Upper lobe of left lung (tissue), 6 donors: ENCODE data around the gene FURIN. TPM values are rescaled to one million over a fixed set of nuclear protein-coding genes. Genes with fewer than 3 reads are reported as not detected.

ENCODE experiments used
- ATAC-seq, 2 donors: fragments of 200-7000 bp; cut with Tn5 transposase; one replicate each; pipeline ENCODE4 v1.9.1; 2022; ENCODE audit warnings: mild to moderate bottlenecking in 2 of 2, moderate library complexity in 2 of 2; ENCODE audit not compliant: low FRiP score in 2 of 2
- DNase-seq, 2 donors: peaks; one replicate each; pipeline ENCODE4 v3.0.0-alpha.2; 2019 to 2020
- H3K27ac ChIP-seq, 4 donors: fragments of 200-600 bp; sonication (generic); one replicate each; pipeline ENCODE4 v1.5.1; 2016 to 2019
- H3K27me3 ChIP-seq, 4 donors: fragments of 200-600 bp; sonication (generic); one replicate each; pipeline ENCODE4 v1.5.1; 2017 to 2019
- H3K36me3 ChIP-seq, 4 donors: fragments of 200-600 bp; sonication (generic); one replicate each; pipeline ENCODE4 v1.5.1; 2016 to 2019
- H3K4me1 ChIP-seq, 4 donors: fragments of 200-600 bp; sonication (generic); one replicate each; pipeline ENCODE4 v1.5.1; 2018 to 2019
- H3K4me3 ChIP-seq, 4 donors: fragments of 200-600 bp; sonication (generic); one replicate each; pipeline ENCODE4 v1.5.1; 2017 to 2019; ENCODE audit warnings: mild to moderate bottlenecking in 2 of 4, moderate library complexity in 1 of 4
- H3K9me3 ChIP-seq, 4 donors: fragments of 200-600 bp; sonication (generic); one replicate each; pipeline ENCODE4 v1.5.1; 2018 to 2019
- CTCF ChIP-seq, 6 experiments: fragments of 450-650 bp in 4 of 6; fragments of 200-600 bp in 2 of 6; sonication (generic) in 2 of 6; IDR thresholded peaks; one replicate each; pipeline ENCODE4 v1.5.1; 2016 to 2019; ENCODE audit warnings: antibody characterized with exemption in 6 of 6
- EP300 ChIP-seq, 4 donors: sonication (generic); formaldehyde crosslinking; IDR thresholded peaks; one replicate each; pipeline ENCODE4 v1.5.1; 2017; ENCODE audit warnings: antibody characterized with exemption in 4 of 4, control low read depth in 2 of 4
- POLR2A ChIP-seq, 4 donors: fragments of 450-650 bp; IDR thresholded peaks; one replicate each; pipeline ENCODE4 v1.5.1; 2016 to 2017; ENCODE audit warnings: antibody characterized with exemption in 4 of 4, mild to moderate bottlenecking in 2 of 4
- POLR2AphosphoS5 ChIP-seq, 2 donors: sonication (generic); formaldehyde crosslinking; IDR thresholded peaks; one replicate each; pipeline ENCODE4 v1.5.1; 2017; ENCODE audit warnings: antibody characterized with exemption in 2 of 2
- WGBS, 2 donors: methylation state at CpG; one replicate each; pipeline ENCODE4 v1.1.5; 2017 to 2018; 5-methylcytosine and 5-hydroxymethylcytosine counted together
- total RNA-seq, 6 donors: library from RNA; depleted of rRNA in 4 of 6; stranded (reverse); fragments of >200 nt in 4 of 6; gene quantifications; one replicate each; pipeline versions ENCODE4 v1.1.0 to v1.2.1, GENCODE V29; 2016 to 2021
- donor health status: DM: no; HTN: no; CAD: no; lungs with moderate emphysema.
- donor health status: DM: no; HTN: yes; CAD: no; lungs with severe emphysema.

Gene FURIN
- total RNA-seq, 6 donors from 2014 or later: 59.0 to 150 (median 108) TPM

- Histone ChIP-seq H3K4me1 (peaks cover 12 to 23% (median 16%) of the 10 kb centered on the region in 4 donors), H3K36me3 (peaks cover 13 to 18% (median 17%) of the 10 kb centered on the region in 4 donors), H3K27me3 (no peaks in the 10 kb centered on the region), H3K27ac (peak overlapping the region; percentile 93 to 97 (median 94)), H3K9me3 (no peaks in the 10 kb centered on the region), H3K4me3 (peak overlapping the region in 2 of 4 donors; percentile 86 to 93)
- 56 to 60% methylated on average over 14 of the region's 14 CpGs for WGBS, 2 donors
- DNase-seq: no peak
- TF ChIP-seq POLR2AphosphoS5 (IDR thresholded peaks at IDR 0.05) (no peak), CTCF (IDR thresholded peaks at IDR 0.05) (no peak), POLR2A (IDR thresholded peaks at IDR 0.05) (no peak), EP300 (IDR thresholded peaks at IDR 0.05) (no peak)
- ATAC-seq: no peak
Measured at GRCh38 chr15:90901175-90902039, 33.0 kb downstream of the FURIN start.

GRCh38 chr15:90902040-90902839 lies 33.9 kb downstream of the FURIN start:
- ATAC-seq: peak; percentile 92 to 96

GRCh38 chr15:90902840-90903732 lies 34.7 kb downstream of the FURIN start, which contains the start of gene MAN2A2:
Gene MAN2A2 (plus strand): TSS chr15:90903302. CDS start chr15:90904208, 906 bp downstream.
- Histone ChIP-seq H3K27ac (peak within 1 kb of the TSS; percentile 93 to 97 (median 94)), H3K4me3 (peak within 1 kb of the TSS; percentile 70 to 93 (median 86)), H3K4me1 (peaks cover 12 to 23% (median 16%) of the 10 kb centered on the region in 4 donors), H3K36me3 (peaks cover 29 to 34% (median 32%) of the 10 kb centered on the region in 4 donors), H3K27me3 (no peaks in the 10 kb centered on the region), H3K9me3 (no peaks in the 10 kb centered on the region)
- TF ChIP-seq POLR2A (IDR thresholded peaks at IDR 0.05) (peak in 3 of 4 donors; percentile 23 to 69 (median 47)), EP300 (IDR thresholded peaks at IDR 0.05) (no peak), POLR2AphosphoS5 (IDR thresholded peaks at IDR 0.05) (peak in 1 of 2 donors; percentile 67), CTCF (IDR thresholded peaks at IDR 0.05) (no peak)
- peak; percentile 74 to 94 for DNase-seq
- peak; percentile 75 to 80 for ATAC-seq
- 2 to 3% methylated on average over 14 to 27 of the region's 81 CpGs for WGBS, 2 donors

More at GRCh38 chr15:90902040-90902839, 33.9 kb downstream of the FURIN start:
- Histone ChIP-seq H3K27me3 (no peaks in the 10 kb centered on the region), H3K4me3 (peak overlapping the region; percentile 44 to 93 (median 86)), H3K9me3 (no peaks in the 10 kb centered on the region), H3K27ac (peak overlapping the region; percentile 93 to 97 (median 94)), H3K4me1 (peaks cover 12 to 23% (median 16%) of the 10 kb centered on the region in 4 donors), H3K36me3 (peaks cover 20 to 26% (median 25%) of the 10 kb centered on the region in 4 donors)
- WGBS, 2 donors: 0 to 1% methylated on average over 8 to 41 of the region's 71 CpGs
- TF ChIP-seq POLR2AphosphoS5 (IDR thresholded peaks at IDR 0.05) (peak; percentile 51 to 53), POLR2A (IDR thresholded peaks at IDR 0.05) (peak in 3 of 4 donors; percentile 41 to 76 (median 56)), EP300 (IDR thresholded peaks at IDR 0.05) (no peak), CTCF (IDR thresholded peaks at IDR 0.05) (peak; percentile 56 to 92 (median 82))
- peak; percentile 90 to 95 for DNase-seq
